HCT116 (cell line): ENCODE results near the gene SMARCAL1. TPM values are rescaled to one million over a fixed set of nuclear protein-coding genes. Genes with fewer than 3 reads are reported as not detected.

Experiments
- ATAC-seq: fragments of 200-7000 bp; cut with Tn5 transposase; 2 replicates; pipeline ENCODE4 v1.9.1; 2020; ENCODE audit warnings: mild to moderate bottlenecking, moderate library complexity
- BruUV-seq: library from RNA; stranded (reverse); fragments of 400-500 nt; replicated peaks from 2 replicates; lab custom pipeline; 2021; lab: Mats Ljungman, UMichigan
- CTCF ChIA-PET: fragments of 300-600 bp; sonication (Branson Sonifier 250); formaldehyde crosslinking; loops from one replicate; lab custom pipeline; 2021; ENCODE audit warnings: antibody characterized with exemption; lab: Charles Lee
- POLR2A ChIA-PET: fragments of 300-600, 350-600 bp; sonication (Branson Sonifier 250); formaldehyde crosslinking; loops from one replicate; lab custom pipeline; 2021; ENCODE audit warnings: antibody characterized with exemption; lab: Charles Lee
- RAD21 ChIA-PET, 2 experiments: fragments of 300-600 bp; sonication (Branson Sonifier 250); formaldehyde crosslinking; loops; one replicate each; lab custom pipeline; 2023; ENCODE audit warnings: low total read pairs in 2 of 2; ENCODE audit not compliant: uncharacterized antibody in 2 of 2, unreplicated experiment in 2 of 2, low non-redundant PET in 1 of 2; lab: Charles Lee
- DNase-seq: peaks from one replicate; pipeline ENCODE4 v3.0.0-alpha.2; 2010; ENCODE audit warnings: low read depth, low spot score
- H2AFZ ChIP-seq: fragments of 200-600 bp; shearing (Covaris generic), sonication (generic); 2 replicates; pipeline ENCODE4 v1.6.1; 2017; ENCODE audit warnings: low read depth, mixed run types, mixed read lengths, antibody characterized with exemption, low read length; ENCODE audit not compliant: poor library complexity, severe bottlenecking
- H3K27ac ChIP-seq: 2 replicates; pipeline ENCODE4 v1.5.1; 2012; ENCODE audit warnings: low read depth, low read length
- H3K27me3 ChIP-seq: fragments of 200-600 bp; sonication (generic); 2 replicates; pipeline ENCODE4 v1.6.1; 2016; ENCODE audit warnings: mixed run types, low read length, mixed read lengths; ENCODE audit not compliant: insufficient read depth
- H3K36me3 ChIP-seq, 2 experiments: fragments of 200-500 bp in 1 of 2; fragments of 200-600 bp in 1 of 2; sonication (Bioruptor generic) in 1 of 2; sonication (generic) in 1 of 2; 2 replicates each; pipeline versions ENCODE4 v1.5.1 to v1.6.1; 2014 to 2016; ENCODE audit warnings: low read length in 2 of 2, inconsistent platforms in 1 of 2, mixed read lengths in 1 of 2, mixed run types in 1 of 2; ENCODE audit not compliant: insufficient read depth in 2 of 2, control insufficient read depth in 1 of 2
- H3K4me1 ChIP-seq, 2 experiments: fragments of 200-600 bp in 1 of 2; sonication (generic) in 1 of 2; 2 replicates each; pipeline versions ENCODE4 v1.5.1 to v1.6.1; 2012 to 2017; ENCODE audit warnings: low read length in 2 of 2, inconsistent platforms in 1 of 2, mild to moderate bottlenecking in 1 of 2, mixed read lengths in 1 of 2, mixed run types in 1 of 2, moderate library complexity in 1 of 2; ENCODE audit not compliant: insufficient read depth in 2 of 2, control insufficient read depth in 1 of 2
- H3K4me2 ChIP-seq: fragments of 200-600 bp; sonication (generic); 2 replicates; pipeline ENCODE4 v1.6.1; 2017; ENCODE audit warnings: mixed run types, low read length, mixed read lengths
- H3K4me3 ChIP-seq, 2 experiments: fragments of 200-600 bp in 1 of 2; sonication (generic) in 1 of 2; replicated peaks in 1 of 2; 2 replicates each; pipeline ENCODE4 v1.5.1; 2011 to 2016; ENCODE audit warnings: low read length in 2 of 2, control low read depth in 1 of 2, low read depth in 1 of 2, mild to moderate bottlenecking in 1 of 2, mixed read lengths in 1 of 2, mixed run types in 1 of 2
- H3K79me2 ChIP-seq: fragments of 200-600 bp; sonication (generic); 2 replicates; pipeline ENCODE4 v1.6.1; 2017; ENCODE audit warnings: mild to moderate bottlenecking, mixed run types, low read length, moderate library complexity, mixed read lengths; ENCODE audit not compliant: insufficient read depth
- H3K9ac ChIP-seq: fragments of 200-600 bp; sonication (generic); 2 replicates; pipeline ENCODE4 v1.6.1; 2016; ENCODE audit warnings: low read length, mixed read lengths
- H3K9me2 ChIP-seq: fragments of 200-600 bp; sonication (generic), shearing (Covaris generic); 2 replicates; pipeline ENCODE4 v1.6.1; 2017; ENCODE audit warnings: mixed run types, mild to moderate bottlenecking, moderate library complexity; ENCODE audit not compliant: insufficient read depth
- H3K9me3 ChIP-seq, 2 experiments: fragments of 200-500 bp in 1 of 2; fragments of 200-600 bp in 1 of 2; sonication (Bioruptor generic) in 1 of 2; sonication (generic) in 1 of 2; 2 replicates each; pipeline ENCODE4 v1.6.1; 2014 to 2017; ENCODE audit warnings: low read length in 2 of 2, mixed read lengths in 2 of 2, inconsistent platforms in 1 of 2, low read depth in 1 of 2, mild to moderate bottlenecking in 1 of 2, mixed run types in 1 of 2, moderate library complexity in 1 of 2; ENCODE audit not compliant: control insufficient read depth in 1 of 2, insufficient read depth in 1 of 2
- H4K20me1 ChIP-seq: fragments of 200-600 bp; sonication (generic), shearing (Covaris generic); 2 replicates; pipeline ENCODE4 v1.6.1; 2017; ENCODE audit warnings: mixed run types, mild to moderate bottlenecking, moderate library complexity; ENCODE audit not compliant: insufficient read depth
- CTCF ChIP-seq, 3 experiments: fragments of 200-600 bp in 1 of 3; sonication (generic) in 1 of 3; IDR thresholded peaks in 2 of 3; conservative IDR thresholded peaks in 1 of 3; 2 replicates each; pipeline ENCODE4 v1.5.1; 2012 to 2017; ENCODE audit warnings: low read depth in 2 of 3, low read length in 2 of 3, antibody characterized with exemption in 1 of 3, borderline replicate concordance in 1 of 3, control low read depth in 1 of 3, mild to moderate bottlenecking in 1 of 3, mixed read lengths in 1 of 3, mixed run types in 1 of 3, moderate library complexity in 1 of 3; ENCODE audit not compliant: insufficient read depth in 1 of 3
- EGR1 ChIP-seq: IDR thresholded peaks from 2 replicates; pipeline ENCODE4 v1.6.1; 2012; ENCODE audit warnings: low read depth
- ELF1 ChIP-seq: IDR thresholded peaks from 2 replicates; pipeline ENCODE4 v1.6.1; 2012; ENCODE audit warnings: low read depth, borderline replicate concordance
- EZH2 ChIP-seq: fragments of 200-600 bp; sonication (generic); IDR thresholded peaks from 2 replicates; pipeline ENCODE4 v1.6.1; 2017; ENCODE audit warnings: antibody characterized with exemption, mixed run types
- EZH2phosphoT487 ChIP-seq: fragments of 200-600 bp; IDR thresholded peaks from 2 replicates; pipeline ENCODE4 v1.6.1; 2018; ENCODE audit warnings: antibody characterized with exemption, borderline replicate concordance
- POLR2AphosphoS5 ChIP-seq: IDR thresholded peaks from 2 replicates; pipeline ENCODE4 v1.6.1; 2011; ENCODE audit warnings: mild to moderate bottlenecking, low read depth, low read length, moderate library complexity
- SIN3A ChIP-seq: IDR thresholded peaks from 2 replicates; pipeline ENCODE4 v1.6.1; 2012; ENCODE audit warnings: low read depth
- ZBTB33 ChIP-seq: IDR thresholded peaks from 2 replicates; pipeline ENCODE4 v1.6.1; 2011; ENCODE audit warnings: mild to moderate bottlenecking, low read length, moderate library complexity; ENCODE audit not compliant: insufficient replicate concordance; ENCODE audit errors: extremely low read depth
- intact Hi-C: fragments of 100-400 bp; cut with micrococcal nuclease; formaldehyde crosslinking; loops from 2 replicates; pipeline ENCODE4 v1.10.0; 2022
- total RNA-seq: library from RNA; stranded (reverse); gene quantifications from one replicate; pipeline ENCODE4 v1.2.1, GENCODE V29; 2021; ENCODE audit not compliant: unreplicated experiment

Gene SMARCAL1
- total RNA-seq, 1 experiment from 2014 or later: 18.0 TPM

GRCh38 chr2:216392945-216393840 is 19.1 kb upstream of the SMARCAL1 start:
- Histone ChIP-seq H3K4me1 (peaks cover 0 to 7% of the 10 kb centered on the region in 2 experiments; a peak in 2 of 4 replicates), H3K9me3 (no peaks in the 10 kb centered on the region), H3K79me2 (no peaks in the 10 kb centered on the region), H3K9me2 (no peaks in the 10 kb centered on the region), H3K27ac (no peak overlapping the region), H4K20me1 (no peaks in the 10 kb centered on the region), H3K27me3 (no peaks in the 10 kb centered on the region), H3K36me3 (no peaks in the 10 kb centered on the region), H3K9ac (no peak overlapping the region), H3K4me3 (no peak overlapping the region), H3K4me2 (no peak overlapping the region), H2AFZ (no peak overlapping the region)
- intact Hi-C loops: no loop called here
- ChIA-PET RAD21 (no interaction called here), CTCF (no interaction called here), POLR2A (no interaction called here)
- no peak for ATAC-seq
- BruUV-seq: no TSS peak
- DNase-seq: no peak
- TF ChIP-seq CTCF (IDR thresholded peaks at IDR 0.05 in 2 of 3, conservative IDR thresholded peaks at IDR 0.05 in 1 of 3; ENCODE audit: borderline replicate concordance in 1 of 3, insufficient read depth in 1 of 3, low read depth in 2 of 3, low read length in 2 of 3): no peak

GRCh38 chr2:216394881-216395280 is 17.4 kb upstream of the SMARCAL1 start:
- BruUV-seq: no TSS peak
- POLR2A ChIA-PET: no interaction called here
- intact Hi-C loops: no loop called here
- TF ChIP-seq EZH2phosphoT487 (no peak), POLR2AphosphoS5 (no peak), ELF1 (no peak), SIN3A (no peak), EGR1 (no peak), ZBTB33 (no peak), CTCF (IDR thresholded peaks at IDR 0.05 in 2 of 3, conservative IDR thresholded peaks at IDR 0.05 in 1 of 3; ENCODE audit: borderline replicate concordance in 1 of 3, insufficient read depth in 1 of 3, low read depth in 2 of 3, low read length in 2 of 3) (no peak), EZH2 (no peak)

More at GRCh38 chr2:216394881-216395280, 17.4 kb upstream of the SMARCAL1 start:
- H3K9ac ChIP-seq: no peak overlapping the region
- H4K20me1 ChIP-seq: no peaks in the 10 kb centered on the region
- H3K4me3 ChIP-seq: no peak overlapping the region
- H3K9me3 ChIP-seq: no peaks in the 10 kb centered on the region
- no peak overlapping the region for H3K4me2 ChIP-seq
- no peaks in the 10 kb centered on the region for H3K36me3 ChIP-seq
- ATAC-seq (no peak), DNase-seq (no peak)
- no peak overlapping the region for H2AFZ ChIP-seq
- RAD21 ChIA-PET: no interaction called here
- H3K79me2 ChIP-seq: no peaks in the 10 kb centered on the region
- peaks cover 0 to 7% of the 10 kb centered on the region in 2 experiments; a peak in 2 of 4 replicates for H3K4me1 ChIP-seq
- no peaks in the 10 kb centered on the region for H3K9me2 ChIP-seq
- CTCF ChIA-PET: no interaction called here
- H3K27ac ChIP-seq: no peak overlapping the region
- no peaks in the 10 kb centered on the region for H3K27me3 ChIP-seq
